H1 (cell line): ENCODE measurements around the gene EIF1B. TPM values are rescaled to one million over a fixed set of nuclear protein-coding genes. Genes with fewer than 3 reads are reported as not detected.

Experiments used
- polyA plus RNA-seq, 7 experiments: library from polyadenylated mRNA; depleted of rRNA in 3 of 7; stranded (reverse) in 5 of 7; unstranded in 2 of 7; fragments of >200 nt in 5 of 7; fragments of 200-250 nt in 2 of 7; gene quantifications; 1 replicate in 5 of 7; 2 replicates in 1 of 7; 4 replicates in 1 of 7; pipeline versions ENCODE4 v1.2.1 to v1.2.3, GENCODE V29; 2011 to 2013; ENCODE audit warnings: missing spikeins in 2 of 7, mixed read lengths in 2 of 7
- total RNA-seq: library from RNA; stranded (reverse); fragmentation: NEBNext Ultra II Directional; extraction: Animal tissue kit (Norgen Biotek cat#: 25700); gene quantifications from 2 replicates; pipeline ENCODE4 v1.2.1, GENCODE V29; 2021
- TF ChIP-seq, protein P1 (sequence below): IDR thresholded peaks from 2 replicates; pipeline ENCODE4 v1.6.1; 2012; ENCODE audit warnings: low read length, inconsistent platforms

Gene EIF1B
- total and polyA plus RNA-seq, 2 of the 8 experiments (the other 6 are each of a cell fraction or from before 2014, with no cell fraction given): 42.4 to 115 TPM

DNA sequence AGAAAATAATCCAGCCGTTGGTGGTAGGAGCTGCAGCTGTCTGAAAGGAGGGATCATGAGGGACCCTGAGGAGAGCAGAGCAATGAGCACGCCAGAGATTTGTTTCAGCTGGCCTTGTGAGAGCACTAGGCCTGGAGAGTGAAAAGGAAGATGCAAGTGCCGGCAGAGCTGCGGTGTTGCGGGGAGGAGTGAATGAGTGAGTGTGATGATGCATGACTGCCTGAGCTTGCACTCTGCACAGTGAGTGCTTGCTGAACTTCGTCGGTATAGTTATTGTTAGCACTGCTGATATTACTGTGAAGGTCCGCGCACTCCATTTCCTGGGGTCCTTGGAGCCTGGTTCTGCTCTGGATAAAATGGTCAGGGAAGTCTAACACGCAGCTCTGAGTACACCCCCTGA is 23.2 kb downstream of the EIF1B start (continued):
- TF ChIP-seq, protein P1, sequence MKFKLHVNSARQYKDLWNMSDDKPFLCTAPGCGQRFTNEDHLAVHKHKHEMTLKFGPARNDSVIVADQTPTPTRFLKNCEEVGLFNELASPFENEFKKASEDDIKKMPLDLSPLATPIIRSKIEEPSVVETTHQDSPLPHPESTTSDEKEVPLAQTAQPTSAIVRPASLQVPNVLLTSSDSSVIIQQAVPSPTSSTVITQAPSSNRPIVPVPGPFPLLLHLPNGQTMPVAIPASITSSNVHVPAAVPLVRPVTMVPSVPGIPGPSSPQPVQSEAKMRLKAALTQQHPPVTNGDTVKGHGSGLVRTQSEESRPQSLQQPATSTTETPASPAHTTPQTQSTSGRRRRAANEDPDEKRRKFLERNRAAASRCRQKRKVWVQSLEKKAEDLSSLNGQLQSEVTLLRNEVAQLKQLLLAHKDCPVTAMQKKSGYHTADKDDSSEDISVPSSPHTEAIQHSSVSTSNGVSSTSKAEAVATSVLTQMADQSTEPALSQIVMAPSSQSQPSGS: no peak
